ENCODE data around the gene PRICKLE2.

The PRICKLE2 gene

GRCh38 chr3:64131725-64132469 lies 93.4 kb downstream of the PRICKLE2 start:
- no peak for DNase-seq (ENCODE audit: low spot score)

GRCh38 chr3:64130436-64130835 lies 94.8 kb downstream of the PRICKLE2 start:
- DNase-seq (ENCODE audit: low spot score), result no peak

- no peak for DNase-seq (ENCODE audit: low spot score)
Measured at GRCh38 chr3:64129581-64129980, 95.7 kb downstream of the PRICKLE2 start.

- DNase-seq (ENCODE audit: low spot score), result no peak
Measured at GRCh38 chr3:64129106-64129505, 96.2 kb downstream of the PRICKLE2 start.

- no peak for DNase-seq (ENCODE audit: low spot score)
Measured at GRCh38 chr3:64125561-64125960, 99.7 kb downstream of the PRICKLE2 start.

GRCh38 chr3:64123931-64124330 lies 101.3 kb downstream of the PRICKLE2 start:
- DNase-seq (ENCODE audit: low spot score), result no peak

GRCh38 chr3:64122476-64122875 lies 102.8 kb downstream of the PRICKLE2 start:
- DNase-seq (ENCODE audit: low spot score), result no peak

GRCh38 chr3:64121750-64122311 lies 103.4 kb downstream of the PRICKLE2 start:
- no peak for DNase-seq (ENCODE audit: low spot score)

GRCh38 chr3:64120876-64121275 lies 104.4 kb downstream of the PRICKLE2 start:
- DNase-seq (ENCODE audit: low spot score), result no peak

GRCh38 chr3:64117483-64117882 lies 107.8 kb downstream of the PRICKLE2 start:
- DNase-seq (ENCODE audit: low spot score), result no peak

- DNase-seq (ENCODE audit: low spot score), result no peak
Measured at GRCh38 chr3:64114651-64115050, 110.6 kb downstream of the PRICKLE2 start.

- DNase-seq (ENCODE audit: low spot score), result no peak
Measured at GRCh38 chr3:64111872-64112271, 113.4 kb downstream of the PRICKLE2 start.

- no peak for DNase-seq (ENCODE audit: low spot score)
Measured at GRCh38 chr3:64111083-64111482, 114.2 kb downstream of the PRICKLE2 start.

GRCh38 chr3:64110071-64110470 lies 115.2 kb downstream of the PRICKLE2 start:
- DNase-seq (ENCODE audit: low spot score), result no peak

GRCh38 chr3:64109438-64109837 lies 115.8 kb downstream of the PRICKLE2 start:
- peak; percentile 33 for DNase-seq (ENCODE audit: low spot score)

GRCh38 chr3:64108784-64109317 lies 116.4 kb downstream of the PRICKLE2 start:
- DNase-seq (ENCODE audit: low spot score), result no peak

GRCh38 chr3:64108231-64108630 lies 117.0 kb downstream of the PRICKLE2 start:
- no peak for DNase-seq (ENCODE audit: low spot score)

GRCh38 chr3:64107190-64107589 lies 118.1 kb downstream of the PRICKLE2 start:
- no peak for DNase-seq (ENCODE audit: low spot score)

- no peak for DNase-seq (ENCODE audit: low spot score)
Measured at GRCh38 chr3:64105816-64106215, 119.5 kb downstream of the PRICKLE2 start.

- DNase-seq (ENCODE audit: low spot score), result no peak
Measured at GRCh38 chr3:64104691-64105111, 120.6 kb downstream of the PRICKLE2 start.

GRCh38 chr3:64104006-64104405 lies 121.3 kb downstream of the PRICKLE2 start:
- DNase-seq (ENCODE audit: low spot score), result no peak

GRCh38 chr3:64103131-64103530 lies 122.1 kb downstream of the PRICKLE2 start:
- DNase-seq (ENCODE audit: low spot score), result no peak

GRCh38 chr3:64102147-64102546 lies 123.1 kb downstream of the PRICKLE2 start:
- no peak for DNase-seq (ENCODE audit: low spot score)

- DNase-seq (ENCODE audit: low spot score), result no peak
Measured at GRCh38 chr3:64099316-64099715, 126.0 kb downstream of the PRICKLE2 start.

All from iPS-NIHi11 (cell line).